Measurements from ENCODE around the gene KRAS. TPM values are rescaled to one million over a fixed set of nuclear protein-coding genes. Genes with fewer than 3 reads are reported as not detected.

The KRAS gene
- total RNA-seq, 2 donors from 2014 or later: 12.1 to 19.1 TPM

DNA sequence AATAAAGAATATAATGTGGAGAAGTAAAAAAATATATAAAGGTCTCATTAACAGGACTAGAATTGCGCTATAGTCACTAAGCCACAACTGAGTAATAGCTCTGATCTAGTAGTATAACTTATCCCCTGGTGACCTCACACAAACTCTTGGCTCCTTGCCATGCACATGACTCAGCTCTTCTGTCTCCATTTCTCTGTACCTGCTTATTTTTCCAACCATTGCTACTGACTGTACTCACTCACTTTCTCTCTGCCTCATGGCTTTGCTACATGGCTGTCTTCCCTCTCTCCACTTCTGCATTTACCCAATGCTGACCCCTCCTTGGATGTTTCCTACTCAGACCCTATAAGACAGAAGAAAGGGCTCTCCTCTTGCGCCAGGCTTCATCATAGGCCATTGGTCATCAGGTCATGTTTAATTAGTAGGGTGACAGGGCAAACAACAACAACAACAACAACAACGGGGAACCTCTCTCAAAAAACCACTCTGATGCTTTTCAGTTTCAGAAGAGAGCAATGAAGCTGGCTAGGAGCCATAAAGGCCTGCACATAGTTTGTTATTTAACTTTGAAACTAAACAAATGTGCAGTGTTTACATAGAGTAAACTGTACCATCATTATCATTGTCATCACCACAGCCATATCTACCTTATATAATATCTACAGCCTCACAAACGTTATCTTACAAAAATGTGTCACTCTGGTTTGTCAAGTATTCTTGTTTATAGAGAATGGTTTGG is 25.6 kb upstream of the KRAS start:
- H3K27me3 ChIP-seq (replicated peaks; ENCODE audit: insufficient read depth): no peaks in the 10 kb centered on the region
- peak; percentile 16 for DNase-seq (ENCODE audit: low spot score)
- TF ChIP-seq POLR2AphosphoS5 (IDR thresholded peaks at IDR 0.05): no peak
- TF ChIP-seq, protein P1, sequence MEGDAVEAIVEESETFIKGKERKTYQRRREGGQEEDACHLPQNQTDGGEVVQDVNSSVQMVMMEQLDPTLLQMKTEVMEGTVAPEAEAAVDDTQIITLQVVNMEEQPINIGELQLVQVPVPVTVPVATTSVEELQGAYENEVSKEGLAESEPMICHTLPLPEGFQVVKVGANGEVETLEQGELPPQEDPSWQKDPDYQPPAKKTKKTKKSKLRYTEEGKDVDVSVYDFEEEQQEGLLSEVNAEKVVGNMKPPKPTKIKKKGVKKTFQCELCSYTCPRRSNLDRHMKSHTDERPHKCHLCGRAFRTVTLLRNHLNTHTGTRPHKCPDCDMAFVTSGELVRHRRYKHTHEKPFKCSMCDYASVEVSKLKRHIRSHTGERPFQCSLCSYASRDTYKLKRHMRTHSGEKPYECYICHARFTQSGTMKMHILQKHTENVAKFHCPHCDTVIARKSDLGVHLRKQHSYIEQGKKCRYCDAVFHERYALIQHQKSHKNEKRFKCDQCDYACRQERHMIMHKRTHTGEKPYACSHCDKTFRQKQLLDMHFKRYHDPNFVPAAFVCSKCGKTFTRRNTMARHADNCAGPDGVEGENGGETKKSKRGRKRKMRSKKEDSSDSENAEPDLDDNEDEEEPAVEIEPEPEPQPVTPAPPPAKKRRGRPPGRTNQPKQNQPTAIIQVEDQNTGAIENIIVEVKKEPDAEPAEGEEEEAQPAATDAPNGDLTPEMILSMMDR (IDR thresholded peaks at IDR 0.05): no peak
- no peak for TF ChIP-seq POLR2A (IDR thresholded peaks at IDR 0.05)
- H3K4me1 ChIP-seq (replicated peaks): no peaks in the 10 kb centered on the region
- 67% methylated on average over 4 of the region's 4 CpGs for WGBS
- H3K36me3 ChIP-seq: no peaks in the 10 kb centered on the region
- intact Hi-C loops (cut with DNase I): no loop called here
- no peak overlapping the region for H3K27ac ChIP-seq
- no peak overlapping the region for H3K4me3 ChIP-seq
- no peaks in the 10 kb centered on the region for H3K9me3 ChIP-seq

GRCh38 chr12:25271486-25272098 is 20.9 kb upstream of the KRAS start:
- no peak for DNase-seq (ENCODE audit: low spot score)
- no peak overlapping the region for H3K4me3 ChIP-seq
- no peaks in the 10 kb centered on the region for H3K27me3 ChIP-seq (replicated peaks; ENCODE audit: insufficient read depth)
- H3K27ac ChIP-seq: no peak overlapping the region
- WGBS: 69% methylated on average over 4 of the region's 4 CpGs
- no peaks in the 10 kb centered on the region for H3K9me3 ChIP-seq
- intact Hi-C loops (cut with DNase I): no loop called here
- H3K4me1 ChIP-seq (replicated peaks): no peaks in the 10 kb centered on the region
- TF ChIP-seq, protein P1 (IDR thresholded peaks at IDR 0.05): no peak
- TF ChIP-seq POLR2A (IDR thresholded peaks at IDR 0.05) (no peak), POLR2AphosphoS5 (IDR thresholded peaks at IDR 0.05) (no peak)
- H3K36me3 ChIP-seq: no peaks in the 10 kb centered on the region

DNA sequence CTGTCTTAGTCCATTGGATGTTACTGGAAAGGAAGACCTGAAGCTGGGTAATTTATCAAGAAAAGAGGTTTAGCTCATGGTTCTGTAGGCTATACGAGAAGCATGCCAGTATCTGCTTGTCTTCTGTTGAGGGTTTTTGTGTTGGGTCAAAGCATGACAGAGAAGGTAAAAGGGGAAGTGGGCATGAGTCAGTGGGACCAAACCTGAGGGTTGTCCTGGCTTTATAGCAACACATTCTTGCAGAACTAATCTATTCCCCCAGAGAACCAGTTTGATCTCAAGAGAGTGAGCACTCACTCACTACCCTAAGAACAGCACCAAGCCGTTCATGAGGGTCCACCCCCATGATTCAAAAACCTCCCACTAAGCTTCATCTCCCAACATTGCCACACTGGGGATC is 19.0 kb upstream of the KRAS start:
- Histone ChIP-seq H3K27ac (no peak overlapping the region), H3K27me3 (replicated peaks; ENCODE audit: insufficient read depth) (no peaks in the 10 kb centered on the region), H3K4me1 (replicated peaks) (no peaks in the 10 kb centered on the region), H3K36me3 (no peaks in the 10 kb centered on the region), H3K9me3 (no peaks in the 10 kb centered on the region), H3K4me3 (no peak overlapping the region)
- no peak for DNase-seq (ENCODE audit: low spot score)
- WGBS: 96% methylated on average over 2 of the region's 2 CpGs
- TF ChIP-seq POLR2A (IDR thresholded peaks at IDR 0.05): no peak
- TF ChIP-seq, protein P1 (IDR thresholded peaks at IDR 0.05): no peak
- TF ChIP-seq POLR2AphosphoS5 (IDR thresholded peaks at IDR 0.05): no peak
- intact Hi-C loops (cut with DNase I): no loop called here

DNA sequence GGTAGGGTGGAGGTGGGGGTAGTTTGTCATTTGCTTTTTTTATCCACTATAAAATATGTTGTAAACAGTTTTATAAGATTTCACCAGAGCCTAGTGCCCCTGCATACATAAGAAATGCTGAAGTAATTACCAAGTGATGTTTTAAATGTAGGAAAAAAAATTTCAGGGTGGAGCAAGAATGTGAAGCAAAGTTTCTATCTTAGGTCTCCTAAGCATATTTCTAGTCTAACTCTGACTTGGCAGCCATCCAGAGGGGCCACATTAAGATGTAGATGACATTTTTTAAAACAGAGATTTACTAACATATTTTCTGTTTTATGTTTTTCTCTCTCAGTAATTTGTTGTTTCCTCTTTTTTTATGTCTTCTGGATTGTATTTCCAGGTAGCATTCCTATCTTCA is 15.8 kb upstream of the KRAS start:
- Histone ChIP-seq H3K27ac (no peak overlapping the region), H3K4me3 (no peak overlapping the region), H3K4me1 (replicated peaks) (no peaks in the 10 kb centered on the region), H3K36me3 (no peaks in the 10 kb centered on the region), H3K9me3 (no peaks in the 10 kb centered on the region), H3K27me3 (replicated peaks; ENCODE audit: insufficient read depth) (no peaks in the 10 kb centered on the region)
- no peak for TF ChIP-seq POLR2AphosphoS5 (IDR thresholded peaks at IDR 0.05)
- no peak for TF ChIP-seq POLR2A (IDR thresholded peaks at IDR 0.05)
- TF ChIP-seq, protein P1 (IDR thresholded peaks at IDR 0.05): no peak
- intact Hi-C loops (cut with DNase I): no loop called here
- no peak for DNase-seq (ENCODE audit: low spot score)

DNA sequence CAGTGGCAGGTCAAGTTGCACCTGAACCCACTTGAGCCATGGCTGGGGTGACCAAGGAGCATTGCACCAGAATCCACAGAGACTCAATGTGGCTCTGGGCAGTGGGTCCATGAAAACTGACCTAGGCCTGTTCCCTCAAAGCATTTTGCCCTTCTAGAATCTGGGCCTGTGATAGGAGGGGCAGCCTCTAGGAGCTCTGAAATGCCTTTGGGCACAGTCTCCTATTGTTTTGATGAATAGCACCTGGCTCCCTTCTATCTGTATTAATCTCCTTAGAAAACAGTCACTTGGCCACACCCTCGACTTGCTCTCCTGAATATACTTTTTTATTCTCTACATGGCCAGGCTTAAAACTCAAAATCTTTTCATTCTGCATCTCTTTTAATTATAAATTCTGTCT is 14.1 kb upstream of the KRAS start:
- Histone ChIP-seq H3K36me3 (no peaks in the 10 kb centered on the region), H3K4me3 (no peak overlapping the region), H3K9me3 (no peaks in the 10 kb centered on the region), H3K4me1 (replicated peaks) (no peaks in the 10 kb centered on the region), H3K27me3 (replicated peaks; ENCODE audit: insufficient read depth) (no peaks in the 10 kb centered on the region), H3K27ac (no peak overlapping the region)
- 41% methylated on average over 1 of the region's 1 CpG for WGBS
- intact Hi-C loops (cut with DNase I): no loop called here
- DNase-seq (ENCODE audit: low spot score): no peak
- no peak for TF ChIP-seq POLR2AphosphoS5 (IDR thresholded peaks at IDR 0.05)
- TF ChIP-seq, protein P1 (IDR thresholded peaks at IDR 0.05): no peak
- TF ChIP-seq POLR2A (IDR thresholded peaks at IDR 0.05): no peak

Measured in prostate gland (tissue), 2 donors.